IMR-90 (cell line): Measurements from ENCODE around the gene PITHD1. TPM values are rescaled to one million over a fixed set of nuclear protein-coding genes. Genes with fewer than 3 reads are reported as not detected.

Experiments
- ATAC-seq: fragments of 200-7000 bp; cut with Tn5 transposase; 2 replicates; pipeline ENCODE4 v1.9.1; 2020; ENCODE audit warnings: low read depth, mild to moderate bottlenecking, moderate library complexity
- BruUV-seq: library from RNA; stranded (reverse); fragments of 400-500 nt; replicated peaks from 2 replicates; lab custom pipeline; 2021; lab: Mats Ljungman, UMichigan
- CTCF ChIA-PET: fragments of 300-600 bp; formaldehyde crosslinking; extraction: SDS; loops from one replicate; lab custom pipeline; 2021; ENCODE audit warnings: antibody characterized with exemption; lab: Yijun Ruan, JAX
- POLR2A ChIA-PET: fragments of 300-600 bp; sonication (Branson Sonifier 250); formaldehyde crosslinking; loops from one replicate; lab custom pipeline; 2022; ENCODE audit warnings: antibody characterized with exemption; ENCODE audit not compliant: unreplicated experiment; lab: Charles Lee
- DNase-seq: peaks from one replicate; pipeline ENCODE4 v3.0.0; 2013
- H2AFZ ChIP-seq: replicated peaks from 2 replicates; pipeline ENCODE3; 2013; ENCODE audit warnings: low read length, mild to moderate bottlenecking; ENCODE audit not compliant: poor library complexity
- H2AK5ac ChIP-seq: 2 replicates; pipeline ENCODE4 v1.6.1; 2013; ENCODE audit warnings: low read depth, low read length, inconsistent platforms
- H2AK9ac ChIP-seq: replicated peaks from 2 replicates; pipeline ENCODE3; 2013; ENCODE audit warnings: mild to moderate bottlenecking, low read depth, low read length, moderate library complexity; ENCODE audit not compliant: poor library complexity
- H2BK120ac ChIP-seq: 2 replicates; pipeline ENCODE4 v1.6.1; 2013; ENCODE audit warnings: low read depth, low read length, inconsistent platforms
- H2BK15ac ChIP-seq: 3 replicates; pipeline ENCODE4 v1.6.1; 2013; ENCODE audit warnings: low read depth, low read length, inconsistent platforms
- H2BK20ac ChIP-seq: 2 replicates; pipeline ENCODE4 v1.6.1; 2013; ENCODE audit warnings: low read depth, mild to moderate bottlenecking, inconsistent platforms, low read length, moderate library complexity
- H2BK5ac ChIP-seq: 2 replicates; pipeline ENCODE4 v1.6.1; 2013; ENCODE audit warnings: mild to moderate bottlenecking, low read depth, low read length, inconsistent platforms; ENCODE audit not compliant: poor library complexity, severe bottlenecking
- H3K14ac ChIP-seq: replicated peaks from 2 replicates; pipeline ENCODE4 v1.6.1; 2013; ENCODE audit warnings: low read depth, low read length, inconsistent platforms
- H3K18ac ChIP-seq: 2 replicates; pipeline ENCODE4 v1.6.1; 2013; ENCODE audit warnings: low read depth, low read length, control low read depth
- H3K23ac ChIP-seq: 2 replicates; pipeline ENCODE4 v1.6.1; 2013; ENCODE audit warnings: low read depth, low read length, inconsistent platforms
- H3K27ac ChIP-seq: 2 replicates; pipeline ENCODE4 v1.5.1; 2013; ENCODE audit warnings: mild to moderate bottlenecking, control low read depth, low read length; ENCODE audit not compliant: insufficient read depth
- H3K27me3 ChIP-seq: 2 replicates; pipeline ENCODE4 v1.6.1; 2013; ENCODE audit warnings: low read length; ENCODE audit not compliant: control insufficient read depth, insufficient read depth
- H3K36me3 ChIP-seq: 2 replicates; pipeline ENCODE4 v1.6.1; 2013; ENCODE audit warnings: low read length, mixed read lengths; ENCODE audit not compliant: control insufficient read depth, insufficient read depth
- H3K4ac ChIP-seq: 2 replicates; pipeline ENCODE4 v1.6.1; 2013; ENCODE audit warnings: low read depth, low read length, inconsistent platforms
- H3K4me1 ChIP-seq: 2 replicates; pipeline ENCODE4 v1.6.1; 2013; ENCODE audit warnings: low read length, mixed read lengths; ENCODE audit not compliant: control insufficient read depth, insufficient read depth
- H3K4me2 ChIP-seq: 2 replicates; pipeline ENCODE4 v1.6.1; 2013; ENCODE audit warnings: low read depth, mild to moderate bottlenecking, control low read depth, low read length, moderate library complexity
- H3K4me3 ChIP-seq: 2 replicates; pipeline ENCODE4 v1.5.1; 2013; ENCODE audit warnings: low read depth, mild to moderate bottlenecking, control low read depth, low read length, moderate library complexity; ENCODE audit not compliant: insufficient read depth
- H3K56ac ChIP-seq: 2 replicates; pipeline ENCODE4 v1.6.1; 2013; ENCODE audit warnings: low read length, inconsistent platforms; ENCODE audit not compliant: insufficient read depth; ENCODE audit errors: extremely low read depth
- H3K79me1 ChIP-seq, 2 experiments: 2 replicates each; pipeline ENCODE4 v1.6.1; 2013; ENCODE audit warnings: low read length in 2 of 2, inconsistent platforms in 1 of 2, low read depth in 1 of 2
- H3K9ac ChIP-seq: 2 replicates; pipeline ENCODE4 v1.6.1; 2013; ENCODE audit warnings: low read depth, low read length, control low read depth
- H3K9me1 ChIP-seq: 2 replicates; pipeline ENCODE4 v1.6.1; 2013; ENCODE audit warnings: low read length, inconsistent platforms; ENCODE audit not compliant: insufficient read depth
- H3K9me3 ChIP-seq: 2 replicates; pipeline ENCODE4 v1.6.1; 2013; ENCODE audit warnings: low read length; ENCODE audit not compliant: control insufficient read depth, insufficient read depth
- H4K20me1 ChIP-seq: 2 replicates; pipeline ENCODE4 v1.6.1; 2013; ENCODE audit warnings: low read length, inconsistent platforms; ENCODE audit not compliant: insufficient read depth
- H4K5ac ChIP-seq: 2 replicates; pipeline ENCODE4 v1.6.1; 2013; ENCODE audit warnings: mild to moderate bottlenecking, low read depth, low read length, control low read depth
- H4K8ac ChIP-seq, 2 experiments: 2 replicates each; pipeline ENCODE4 v1.6.1; 2013; ENCODE audit warnings: low read depth in 2 of 2, low read length in 2 of 2, control low read depth in 1 of 2, inconsistent platforms in 1 of 2
- H4K91ac ChIP-seq: 2 replicates; pipeline ENCODE4 v1.6.1; 2013; ENCODE audit warnings: low read depth, low read length, inconsistent platforms; ENCODE audit not compliant: insufficient read depth
- BHLHE40 ChIP-seq: fragments of 150-350 bp; IDR thresholded peaks from 2 replicates; pipeline ENCODE4 v1.6.1; 2016; ENCODE audit warnings: mild to moderate bottlenecking, low read depth, low read length
- CEBPB ChIP-seq: IDR thresholded peaks from 2 replicates; pipeline ENCODE4 v1.6.1; 2012; ENCODE audit warnings: low read depth, low read length, improper control_type of control experiment
- MAFK ChIP-seq: IDR thresholded peaks from 2 replicates; pipeline ENCODE4 v1.6.1; 2012; ENCODE audit warnings: low read depth, low read length, improper control_type of control experiment
- MAZ ChIP-seq: IDR thresholded peaks from 2 replicates; pipeline ENCODE4 v1.6.1; 2012; ENCODE audit warnings: low read depth, mild to moderate bottlenecking, low read length, improper control_type of control experiment, moderate library complexity, borderline replicate concordance
- MXI1 ChIP-seq: IDR thresholded peaks from 2 replicates; pipeline ENCODE4 v1.6.1; 2012; ENCODE audit warnings: low read depth, mild to moderate bottlenecking, low read length, moderate library complexity, borderline replicate concordance
- NFE2L2 ChIP-seq: fragments of 150-350 bp; IDR thresholded peaks from 2 replicates; pipeline ENCODE4 v1.6.1; 2016; ENCODE audit warnings: low read depth, mild to moderate bottlenecking, low read length
- POLR2A ChIP-seq: IDR thresholded peaks from 2 replicates; pipeline ENCODE4 v1.6.1; 2012; ENCODE audit warnings: mild to moderate bottlenecking, low read depth, low read length
- RAD21 ChIP-seq: IDR thresholded peaks from 2 replicates; pipeline ENCODE4 v1.6.1; 2012; ENCODE audit warnings: low read length, improper control_type of control experiment
- RFX5 ChIP-seq: IDR thresholded peaks from 2 replicates; pipeline ENCODE4 v1.8.0; 2012; ENCODE audit warnings: low read depth, mild to moderate bottlenecking, low read length, moderate library complexity
- SMC3 ChIP-seq: fragments of 150-350 bp; IDR thresholded peaks from 2 replicates; pipeline ENCODE4 v1.6.1; 2016; ENCODE audit warnings: low read depth, mild to moderate bottlenecking, antibody characterized with exemption, low read length, moderate library complexity
- WGBS, 2 experiments: methylation state at CpG; one replicate each; pipeline versions ENCODE4 v1.1.5 to v1.1.7; 2013; ENCODE audit warnings: missing lambda C conversion rate in 2 of 2; ENCODE audit not compliant: insufficient read length in 1 of 2; ENCODE audit errors: extremely low coverage in 2 of 2; 5-methylcytosine and 5-hydroxymethylcytosine counted together
- dilution Hi-C: fragments of 300-500 bp; cut with HindIII; formaldehyde crosslinking; loops from one replicate; pipeline ENCODE4 v1.14.3; 2018; ENCODE audit warnings: low sequenced_read_pairs; ENCODE audit not compliant: unreplicated experiment
- in situ Hi-C: fragments of 300-500 bp; cut with MboI; formaldehyde crosslinking; loops from 3 replicates; pipeline ENCODE4 v1.14.3; 2019; ENCODE audit warnings: low sequenced_read_pairs, inconsistent platforms, mixed read lengths
- intact Hi-C: fragments of 100-400 bp; cut with micrococcal nuclease; formaldehyde crosslinking; loops from 2 replicates; pipeline ENCODE4 v1.10.0; 2022
- polyA plus RNA-seq, 3 experiments: library from polyadenylated mRNA; depleted of rRNA; stranded (reverse); fragments of >200 nt; gene quantifications; 2 replicates each; pipeline ENCODE4 v1.2.3, GENCODE V29; 2012; ENCODE audit warnings: low replicate concordance in 1 of 3
- total RNA-seq: library from RNA; depleted of rRNA; stranded (reverse); fragments of >200 nt; gene quantifications from 2 replicates; pipeline ENCODE4 v1.2.3, GENCODE V29; 2012
- TF ChIP-seq, protein P1 (sequence below): fragments of 150-350 bp; IDR thresholded peaks from 2 replicates; pipeline ENCODE4 v1.6.1; 2017; ENCODE audit warnings: mild to moderate bottlenecking, antibody characterized with exemption, low read length, low read depth
- TF ChIP-seq, protein P2 (sequence below): conservative IDR thresholded peaks from 2 replicates; pipeline ENCODE4 v1.5.1; 2012; ENCODE audit warnings: mild to moderate bottlenecking, low read depth, low read length, improper control_type of control experiment

PITHD1 gene
- total and polyA plus RNA-seq, 2 of the 4 experiments (the other 2 are of a cell fraction), result 23.8 to 32.0 TPM

DNA sequence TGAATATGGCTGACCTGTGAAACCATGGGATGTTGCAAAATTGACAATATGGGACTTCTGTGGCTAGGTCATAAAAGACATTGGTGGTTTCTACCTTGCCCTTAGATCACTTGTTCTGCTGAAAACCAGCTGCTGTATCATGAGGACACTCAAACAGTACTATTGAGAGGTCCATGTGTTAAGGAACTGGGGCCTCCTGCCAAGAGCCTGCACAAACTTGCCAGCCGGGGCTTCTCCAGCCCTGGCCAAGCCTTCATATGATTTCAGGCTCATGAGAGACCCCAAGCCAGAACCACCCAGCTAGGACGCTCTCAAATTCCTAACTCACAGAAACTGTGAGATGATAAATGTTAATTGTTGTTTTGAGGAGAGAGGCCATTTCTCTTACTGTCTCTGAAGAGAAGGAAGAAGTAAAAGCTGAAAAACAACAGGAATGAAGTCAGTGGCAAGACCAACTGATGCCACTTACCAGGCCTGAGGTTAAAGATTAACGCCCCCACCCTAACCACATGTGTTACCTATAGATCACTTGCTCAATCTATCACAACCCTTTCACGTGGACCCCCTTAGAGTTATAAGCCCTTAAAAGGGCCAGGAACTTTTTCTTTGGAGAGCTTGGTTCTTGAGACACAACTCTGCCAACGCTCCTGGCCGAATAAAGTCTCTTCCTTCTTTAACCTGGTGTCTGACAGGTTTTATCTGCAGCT, 3.9 kb upstream of the PITHD1 start:
- BruUV-seq, result no TSS peak
- Histone ChIP-seq H3K79me1 (peaks cover 19 to 25% of the 10 kb centered on the region in 2 experiments), H3K36me3 (0 out of 2 replicates have a peak, but pooled peaks cover 2% of the 10 kb centered on the region), H3K18ac (no peak overlapping the region), H3K27me3 (no peaks in the 10 kb centered on the region), H4K5ac (no peak overlapping the region), H3K27ac (no peak overlapping the region), H2AK9ac (no peak overlapping the region), H3K9ac (no peak overlapping the region), H4K20me1 (0 out of 2 replicates have a peak, but pooled peaks cover 7% of the 10 kb centered on the region), H2BK120ac (no peak overlapping the region), H2BK15ac (no peak overlapping the region), H3K4me2 (no peak overlapping the region), H2BK5ac (no peak overlapping the region), H3K14ac (no peak overlapping the region), H3K23ac (no peak overlapping the region), H2AFZ (no peak overlapping the region), H4K91ac (no peak overlapping the region), H3K4me1 (peaks cover 7% of the 10 kb centered on the region; the same call in 1 of the 2 replicates), H3K9me1 (peaks cover 9% of the 10 kb centered on the region; the same call in 1 of the 2 replicates), H2BK20ac (no peak overlapping the region), H2AK5ac (no peak overlapping the region), H3K56ac (no peak overlapping the region), H3K4ac (no peak overlapping the region), H4K8ac (no peak overlapping the region), H3K9me3 (no peaks in the 10 kb centered on the region), H3K4me3 (no peak overlapping the region)
- intact Hi-C loops (loop anchor here (5.0 kb wide), 1 partner anchor 78 kb away; no protein-coding TSS in a partner anchor), dilution Hi-C loops (no loop called here), in situ Hi-C loops (no loop called here)
- WGBS, 2 experiments, result no CpG with 5 or more reads among the region's 6 CpGs
- TF ChIP-seq MAZ (no peak), SMC3 (no peak), RAD21 (no peak), CEBPB (no peak), NFE2L2 (no peak), POLR2A (no peak), MAFK (no peak), MXI1 (no peak), RFX5 (no peak), BHLHE40 (no peak)
- TF ChIP-seq, protein P1, sequence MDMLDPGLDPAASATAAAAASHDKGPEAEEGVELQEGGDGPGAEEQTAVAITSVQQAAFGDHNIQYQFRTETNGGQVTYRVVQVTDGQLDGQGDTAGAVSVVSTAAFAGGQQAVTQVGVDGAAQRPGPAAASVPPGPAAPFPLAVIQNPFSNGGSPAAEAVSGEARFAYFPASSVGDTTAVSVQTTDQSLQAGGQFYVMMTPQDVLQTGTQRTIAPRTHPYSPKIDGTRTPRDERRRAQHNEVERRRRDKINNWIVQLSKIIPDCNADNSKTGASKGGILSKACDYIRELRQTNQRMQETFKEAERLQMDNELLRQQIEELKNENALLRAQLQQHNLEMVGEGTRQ, result no peak
- TF ChIP-seq, protein P2, sequence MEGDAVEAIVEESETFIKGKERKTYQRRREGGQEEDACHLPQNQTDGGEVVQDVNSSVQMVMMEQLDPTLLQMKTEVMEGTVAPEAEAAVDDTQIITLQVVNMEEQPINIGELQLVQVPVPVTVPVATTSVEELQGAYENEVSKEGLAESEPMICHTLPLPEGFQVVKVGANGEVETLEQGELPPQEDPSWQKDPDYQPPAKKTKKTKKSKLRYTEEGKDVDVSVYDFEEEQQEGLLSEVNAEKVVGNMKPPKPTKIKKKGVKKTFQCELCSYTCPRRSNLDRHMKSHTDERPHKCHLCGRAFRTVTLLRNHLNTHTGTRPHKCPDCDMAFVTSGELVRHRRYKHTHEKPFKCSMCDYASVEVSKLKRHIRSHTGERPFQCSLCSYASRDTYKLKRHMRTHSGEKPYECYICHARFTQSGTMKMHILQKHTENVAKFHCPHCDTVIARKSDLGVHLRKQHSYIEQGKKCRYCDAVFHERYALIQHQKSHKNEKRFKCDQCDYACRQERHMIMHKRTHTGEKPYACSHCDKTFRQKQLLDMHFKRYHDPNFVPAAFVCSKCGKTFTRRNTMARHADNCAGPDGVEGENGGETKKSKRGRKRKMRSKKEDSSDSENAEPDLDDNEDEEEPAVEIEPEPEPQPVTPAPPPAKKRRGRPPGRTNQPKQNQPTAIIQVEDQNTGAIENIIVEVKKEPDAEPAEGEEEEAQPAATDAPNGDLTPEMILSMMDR, result no peak
- ChIA-PET CTCF (no interaction called here), POLR2A (no interaction called here)
- DNase-seq (no peak), ATAC-seq (no peak)
